ENCODE measurements around the gene RGSL1. TPM values are rescaled to one million over a fixed set of nuclear protein-coding genes. Genes with fewer than 3 reads are reported as not detected.

RGSL1 gene
- total and polyA plus RNA-seq, 9 of the 15 experiments (the other 6 are each of a cell fraction or from before 2014, with no cell fraction given): 0.03 TPM; not detected in 8

GRCh38 chr1:182601416-182601786, 151.5 kb downstream of the RGSL1 start (continued):
- TF ChIP-seq SAFB2 (IDR thresholded peaks at IDR 0.05; ENCODE audit: borderline replicate concordance, low read depth, low read length, severe bottlenecking) (no peak), CBFA2T3 (IDR thresholded peaks at IDR 0.05) (0 out of 2 replicates have a peak, but pooled peaks have one; percentile 2), XRCC5 (IDR thresholded peaks at IDR 0.05; ENCODE audit: low read depth, low read length) (0 out of 2 replicates have a peak, but pooled peaks have one; percentile 34), ZFP91 (CRISPR knock-in tag; IDR thresholded peaks at IDR 0.05) (no peak), SIN3B (IDR thresholded peaks at IDR 0.05; ENCODE audit: low read depth) (0 out of 2 replicates have a peak, but pooled peaks have one; percentile 28)

GRCh38 chr1:182601913-182602312, 152.0 kb downstream of the RGSL1 start:
- intact Hi-C loops (cut with micrococcal nuclease) (loop anchor here (1.0 kb wide), 2 partner anchors 180 to 204 kb away; no protein-coding TSS in a partner anchor), in situ Hi-C loops (cut with MboI) (no loop called here)
- Histone ChIP-seq H3K4me1 (replicated peaks in 1 of 2; ENCODE audit: control insufficient read depth in 2 of 2, insufficient read depth in 2 of 2, low read length in 2 of 2) (peaks cover 12 to 13% of the 10 kb centered on the region in 2 experiments; a peak in 4 of 5 replicates), H3K27me3 (ENCODE audit: control insufficient read depth in 2 of 2, insufficient read depth in 2 of 2, low read length in 2 of 2) (peaks cover 2 to 21% of the 10 kb centered on the region in 2 experiments; a peak in 3 of 5 replicates), H3K27ac (ENCODE audit: extremely low read depth, low read depth, low read length) (no peak overlapping the region), H3K79me2 (ENCODE audit: control insufficient read depth, insufficient read depth, low read length) (no peaks in the 10 kb centered on the region), H3K4me2 (ENCODE audit: insufficient read depth, low read length) (no peak overlapping the region), H4K20me1 (replicated peaks; ENCODE audit: control insufficient read depth, insufficient read depth, low read length) (no peaks in the 10 kb centered on the region), H3K9me1 (ENCODE audit: control insufficient read depth, insufficient read depth, low read length) (no peaks in the 10 kb centered on the region), H3K4me3 (no peak overlapping the region), H3K9ac (ENCODE audit: insufficient read depth in 1 of 2, low read depth in 2 of 2, low read length in 2 of 2) (no peak overlapping the region), H2AFZ (ENCODE audit: low read depth, low read length) (no peak overlapping the region), H3K36me3 (ENCODE audit: control insufficient read depth, insufficient read depth, low read length) (no peaks in the 10 kb centered on the region), H3K9me3 (replicated peaks; ENCODE audit: control insufficient read depth, insufficient read depth, low read depth, low read length) (no peaks in the 10 kb centered on the region)
- ATAC-seq (no peak), DNase-seq (ENCODE audit: extremely low read depth in 1 of 4, low spot score in 3 of 4) (no peak), FAIRE-seq (no peak)
- CTCF ChIA-PET (ENCODE audit: low intra/inter-chr PET ratio): interaction anchor here (1.5 to 4.5 kb wide), 4 partner anchors 181 to 517 kb away, joined by 11 to 53 read pairs (median 22); no protein-coding TSS in a partner anchor
- TF ChIP-seq HNRNPH1 (optimal IDR thresholded peaks at IDR 0.05; ENCODE audit: low read depth, low read length) (no peak), TAF7 (tag; IDR thresholded peaks at IDR 0.05) (no peak), TSC22D4 (tag; IDR thresholded peaks at IDR 0.05) (no peak), TAF15 (IDR thresholded peaks at IDR 0.05; ENCODE audit: low read depth, low read length) (no peak), SMARCC2 (IDR thresholded peaks at IDR 0.05; ENCODE audit: low read depth) (no peak), SAP30 (IDR thresholded peaks at IDR 0.05; ENCODE audit: borderline replicate concordance, insufficient read depth, low read depth, low read length, poor library complexity, severe bottlenecking) (no peak), POLR3A (IDR thresholded peaks at IDR 0.05; ENCODE audit: borderline replicate concordance, extremely low read depth, insufficient read depth, insufficient read length) (no peak)
- 59% methylated on average over 4 of the region's 4 CpGs for whole genome bisulfite sequencing (ENCODE audit: insufficient coverage, low coverage, missing lambda C conversion rate)
- BruUV-seq (replicated peaks): no TSS peak
- POLR2A ChIA-PET: interaction anchor here (0.7 to 1.4 kb wide), 5 partner anchors 13 to 190 kb away, joined by 3 to 6 read pairs (median 4); partner anchors contain the start of gene RNASEL
